ENCODE measurements around the gene HOMER3.

DNA sequence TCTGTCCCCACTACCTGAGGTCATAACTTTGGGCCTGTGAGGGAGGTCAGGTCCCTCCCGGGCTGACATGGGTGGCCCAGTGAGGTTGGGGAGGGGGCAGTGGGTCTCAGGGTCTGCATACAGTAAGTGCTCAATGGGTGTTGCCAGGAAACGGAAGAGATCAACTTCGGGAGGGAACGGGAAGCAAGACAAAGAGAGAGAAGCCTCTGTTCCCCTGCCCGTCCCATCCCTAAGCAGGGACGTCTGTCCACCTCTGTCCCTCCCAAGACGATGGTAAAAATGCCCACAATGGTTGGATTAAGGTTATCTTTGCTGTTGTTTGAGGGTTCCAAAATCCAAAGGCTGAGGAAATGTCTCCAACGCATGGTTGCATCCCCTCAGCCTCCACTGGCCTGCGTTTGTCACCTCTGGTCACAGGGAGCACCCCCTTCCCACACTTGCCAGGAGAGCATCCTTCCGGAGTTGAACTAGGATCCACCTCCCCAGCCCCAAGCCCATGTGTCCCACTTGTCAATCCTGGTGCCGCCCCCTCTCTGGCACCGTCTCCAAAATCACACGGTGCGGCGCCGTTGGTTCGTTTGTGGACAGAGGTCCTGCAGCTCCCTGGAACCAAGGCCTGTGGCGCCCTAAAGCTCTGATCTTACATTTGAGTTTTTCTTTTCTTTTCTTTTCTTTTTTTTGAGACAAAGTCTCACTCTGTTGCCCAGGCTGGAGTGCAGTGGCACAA, 774 bp upstream of the HOMER3 start:
- TF ChIP-seq POLR2A (IDR thresholded peaks at IDR 0.05) (no peak), CTCF (IDR thresholded peaks at IDR 0.05) (no peak)

All from ovary (tissue), 3 donors.